ENCODE measurements around the gene SLC25A13.
"Not testable (repeated sequence)": the region's sequence is repeated elsewhere in the genome, so short reads cannot be mapped to it uniquely, and the experiment has no call there.

The SLC25A13 gene

DNA sequence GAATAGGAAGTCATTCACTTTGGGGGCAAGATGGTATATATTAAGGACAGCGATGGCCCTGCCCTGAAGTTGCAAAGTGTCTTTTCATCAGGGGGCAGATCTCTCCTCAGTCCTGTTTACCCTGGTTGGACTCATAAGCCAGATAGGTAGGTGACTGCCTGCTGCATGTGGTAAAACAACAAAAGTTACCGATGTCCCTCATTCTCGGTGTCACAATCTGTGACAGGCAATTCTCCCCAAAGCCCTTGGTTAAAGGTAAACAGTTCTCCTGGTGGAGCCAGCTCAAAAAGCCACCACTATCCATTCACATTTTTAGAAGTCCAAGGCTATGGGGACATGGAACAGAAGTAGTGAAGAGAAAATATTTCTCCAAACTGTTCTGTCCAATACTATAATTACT, 9.9 kb upstream of the SLC25A13 start:
- no peak for ATAC-seq
- H3K36me3 Mint-ChIP-seq: no peaks in the 10 kb centered on the region
- no peaks in the 10 kb centered on the region for H3K9me3 Mint-ChIP-seq
- H3K4me1 Mint-ChIP-seq: no peaks in the 10 kb centered on the region
- H3K27ac Mint-ChIP-seq: no peak overlapping the region
- DNase-seq (ENCODE audit: low spot score in 2 of 2): no peak
- H3K4me3 Mint-ChIP-seq: no peak overlapping the region

DNA sequence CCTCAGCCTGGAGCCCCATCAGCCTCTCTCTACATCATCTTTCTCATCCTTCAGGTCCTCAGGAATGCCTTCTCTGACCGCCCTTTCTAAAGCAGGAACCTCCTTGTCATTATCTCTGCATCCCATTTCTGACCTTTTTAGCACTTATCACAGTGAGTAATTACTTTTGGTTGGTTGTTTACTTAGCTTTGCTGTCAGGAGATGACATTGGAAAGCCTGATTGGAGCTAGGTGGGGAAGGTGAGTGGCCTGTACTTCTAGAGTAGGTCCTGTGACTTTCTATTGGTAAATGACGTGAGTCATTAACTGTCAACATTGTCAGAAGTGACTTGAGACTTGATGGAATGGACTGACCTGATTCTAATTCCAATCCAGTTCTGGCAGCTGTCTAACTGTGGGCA, 9.3 kb upstream of the SLC25A13 start:
- DNase-seq (ENCODE audit: low spot score in 2 of 2): no peak
- Mint-ChIP-seq H3K9me3 (no peaks in the 10 kb centered on the region), H3K4me3 (no peak overlapping the region), H3K27ac (no peak overlapping the region), H3K36me3 (no peaks in the 10 kb centered on the region), H3K4me1 (no peaks in the 10 kb centered on the region)
- ATAC-seq: no peak

DNA sequence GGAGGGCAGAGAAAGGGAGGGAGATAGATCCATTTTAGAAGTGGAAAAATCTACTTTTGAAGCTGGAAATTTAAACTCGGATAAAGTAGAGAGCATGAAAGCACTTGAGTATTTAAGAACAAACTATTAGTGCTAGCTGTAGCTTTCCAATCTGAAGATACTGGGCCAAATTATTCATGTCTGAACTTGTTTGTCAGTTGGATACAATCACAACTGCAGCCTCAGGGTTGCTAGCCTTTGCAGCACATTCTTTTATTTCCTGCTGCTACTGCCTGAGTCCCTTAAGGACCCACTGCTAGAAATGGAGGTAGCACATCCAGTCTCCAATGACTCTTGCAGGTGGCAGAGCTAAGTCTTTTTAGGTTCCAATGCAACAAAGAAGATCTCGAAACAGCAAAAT, 8.3 kb upstream of the SLC25A13 start:
- H3K9me3 Mint-ChIP-seq: no peaks in the 10 kb centered on the region
- no peak overlapping the region for H3K27ac Mint-ChIP-seq
- no peaks in the 10 kb centered on the region for H3K36me3 Mint-ChIP-seq
- no peak for ATAC-seq
- no peak overlapping the region for H3K4me3 Mint-ChIP-seq
- no peak for DNase-seq (ENCODE audit: low spot score in 2 of 2)
- H3K4me1 Mint-ChIP-seq: no peaks in the 10 kb centered on the region

DNA sequence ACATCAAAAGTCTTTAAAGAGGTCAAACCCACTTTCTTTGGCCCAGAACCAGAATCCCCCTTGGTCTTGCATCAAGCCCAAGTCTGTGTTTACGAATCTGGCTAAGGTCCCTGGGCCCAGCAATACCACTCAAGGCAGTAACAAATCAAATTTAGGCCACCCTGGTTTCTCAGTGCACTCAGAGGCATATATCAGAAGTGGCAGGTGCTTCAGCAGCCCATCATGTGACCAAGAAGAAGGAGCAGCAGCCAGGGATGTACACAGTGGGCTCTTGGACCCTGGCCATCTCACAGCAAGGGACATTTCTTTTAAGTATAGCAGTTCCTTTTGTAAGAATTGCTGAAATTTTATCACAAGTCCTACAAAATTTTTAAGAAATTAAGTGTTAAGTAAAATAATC, 7.3 kb upstream of the SLC25A13 start:
- Mint-ChIP-seq H3K27ac (no peak overlapping the region), H3K9me3 (no peaks in the 10 kb centered on the region), H3K4me1 (no peaks in the 10 kb centered on the region), H3K4me3 (no peak overlapping the region), H3K36me3 (no peaks in the 10 kb centered on the region)
- ATAC-seq (no peak), DNase-seq (ENCODE audit: low spot score in 2 of 2) (no peak)

DNA sequence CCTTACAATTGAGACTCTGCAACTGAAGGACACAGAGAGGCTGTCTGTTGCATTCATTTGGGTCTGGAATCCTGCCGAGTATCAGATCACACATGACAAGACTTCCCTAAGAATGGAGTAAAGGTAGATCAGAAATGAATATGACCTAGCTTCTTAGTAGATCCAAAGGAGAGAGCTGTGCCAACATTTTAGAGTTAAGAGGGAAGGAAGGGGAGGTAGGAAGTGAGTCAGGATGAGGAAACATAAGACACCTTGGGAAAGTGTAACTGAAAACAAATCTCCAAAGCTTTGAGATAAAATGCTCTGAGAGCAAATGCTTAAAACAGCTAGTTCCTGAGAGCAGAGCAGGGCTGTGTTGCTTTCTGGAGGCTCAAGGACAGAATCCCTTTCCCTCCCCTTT, 6.1 kb upstream of the SLC25A13 start:
- H3K27ac Mint-ChIP-seq: no peak overlapping the region
- ATAC-seq: no peak
- H3K36me3 Mint-ChIP-seq: no peaks in the 10 kb centered on the region
- H3K9me3 Mint-ChIP-seq: no peaks in the 10 kb centered on the region
- no peak for DNase-seq (ENCODE audit: low spot score in 2 of 2)
- no peak overlapping the region for H3K4me3 Mint-ChIP-seq
- no peaks in the 10 kb centered on the region for H3K4me1 Mint-ChIP-seq

DNA sequence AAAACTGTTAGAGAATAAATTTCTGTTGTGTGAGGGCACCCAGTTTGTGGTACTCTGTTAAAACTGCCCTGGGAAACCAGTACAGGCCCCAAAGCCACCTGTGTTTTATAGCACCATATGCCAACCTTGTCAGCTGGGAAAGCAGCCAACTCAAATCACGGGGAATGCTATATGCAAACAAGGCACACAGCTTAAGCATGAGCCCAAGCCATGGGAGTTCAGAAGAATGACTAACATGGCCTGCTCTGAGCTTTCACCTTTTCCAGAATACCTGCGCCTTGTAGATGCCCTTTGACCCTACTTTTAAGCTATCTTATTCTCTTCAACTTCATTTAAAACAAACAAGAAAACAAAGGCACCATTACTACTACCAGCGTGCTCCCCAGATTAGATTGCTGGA, 5.5 kb upstream of the SLC25A13 start:
- H3K27ac Mint-ChIP-seq: no peak overlapping the region
- H3K36me3 Mint-ChIP-seq: no peaks in the 10 kb centered on the region
- no peaks in the 10 kb centered on the region for H3K9me3 Mint-ChIP-seq
- no peak for ATAC-seq
- DNase-seq (ENCODE audit: low spot score in 2 of 2): no peak
- H3K4me1 Mint-ChIP-seq: no peaks in the 10 kb centered on the region
- no peak overlapping the region for H3K4me3 Mint-ChIP-seq

DNA sequence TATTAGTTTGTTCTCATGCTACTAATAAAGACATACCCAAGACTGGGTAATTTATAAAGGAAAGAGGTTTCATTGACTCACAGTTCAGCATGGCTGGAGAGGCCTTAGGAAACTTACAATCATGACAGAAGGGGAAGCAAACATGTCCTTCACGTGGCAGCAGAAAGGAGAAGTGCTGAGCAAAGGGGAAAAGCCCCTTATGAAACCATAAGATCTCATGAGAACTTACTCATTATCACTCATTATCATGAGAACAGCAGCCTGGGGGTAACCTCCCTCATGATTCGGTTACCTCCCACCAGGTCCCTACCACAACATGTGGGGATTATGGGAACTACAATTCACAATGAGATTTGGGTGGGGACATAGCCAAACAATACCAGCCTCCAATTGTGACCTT, 4.9 kb upstream of the SLC25A13 start:
- H3K4me3 Mint-ChIP-seq; ATAC-seq; H3K27ac Mint-ChIP-seq; DNase-seq (ENCODE audit: low spot score in 2 of 2); H3K4me1 Mint-ChIP-seq; H3K9me3 Mint-ChIP-seq; H3K36me3 Mint-ChIP-seq: not testable (repeated sequence)

DNA sequence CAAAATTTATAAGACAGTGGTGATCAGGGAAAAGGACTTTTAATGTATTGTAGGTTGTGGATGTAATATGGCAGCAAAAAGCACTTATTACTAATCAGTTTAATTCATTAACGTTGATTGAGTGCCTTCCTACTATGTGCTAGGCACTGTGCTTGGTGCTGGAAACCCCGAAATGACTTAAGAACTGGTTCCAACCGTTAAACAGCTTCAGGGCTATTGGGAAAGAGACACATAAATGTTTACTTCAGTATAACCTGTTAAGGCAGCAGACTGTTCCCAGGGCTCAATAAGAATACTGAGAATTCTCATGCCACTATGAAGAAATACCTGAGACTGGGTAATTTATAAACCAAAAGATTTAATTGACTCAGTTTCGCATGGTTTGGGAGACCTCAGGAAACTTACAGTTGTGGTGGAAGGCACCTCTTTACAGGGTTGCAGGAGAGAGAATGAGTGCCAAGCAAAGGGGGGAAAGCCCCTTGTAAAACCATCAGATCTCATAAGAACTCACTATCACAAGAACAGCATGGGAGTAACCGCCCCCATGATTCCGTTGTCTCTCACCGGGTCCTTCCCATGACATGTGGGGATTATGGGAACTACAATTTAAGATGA, 1.1 kb upstream of the SLC25A13 start:
- Mint-ChIP-seq H3K9me3 (no peaks in the 10 kb centered on the region), H3K4me3 (peak overlapping the region; percentile 80), H3K36me3 (peaks cover 6% of the 10 kb centered on the region), H3K27ac (no peak overlapping the region), H3K4me1 (peaks cover 16% of the 10 kb centered on the region)
- ATAC-seq (no peak), DNase-seq (ENCODE audit: low spot score in 2 of 2) (no peak)

DNA sequence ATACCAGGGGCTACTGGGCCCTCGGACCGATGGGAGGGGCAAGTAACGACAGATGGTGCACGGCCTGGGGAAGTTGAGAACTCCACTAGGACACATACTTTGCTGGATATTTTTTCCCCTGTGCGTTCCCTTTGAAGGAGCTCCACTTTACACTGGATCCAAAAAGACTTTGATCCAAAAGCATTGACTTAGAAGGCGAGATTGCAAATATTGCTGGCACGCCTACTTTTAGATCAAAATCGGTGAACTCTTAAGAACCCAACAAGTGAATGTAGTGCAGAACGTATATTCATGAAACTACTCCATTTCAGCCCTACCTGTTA, 436 bp upstream of the SLC25A13 start:
- peak overlapping the region; percentile 80 for H3K4me3 Mint-ChIP-seq
- ATAC-seq: no peak
- no peak for DNase-seq (ENCODE audit: low spot score in 2 of 2)
- H3K4me1 Mint-ChIP-seq: peaks cover 20% of the 10 kb centered on the region
- H3K27ac Mint-ChIP-seq: peak overlapping the region; percentile 92
- peaks cover 6% of the 10 kb centered on the region for H3K36me3 Mint-ChIP-seq
- no peaks in the 10 kb centered on the region for H3K9me3 Mint-ChIP-seq

DNA sequence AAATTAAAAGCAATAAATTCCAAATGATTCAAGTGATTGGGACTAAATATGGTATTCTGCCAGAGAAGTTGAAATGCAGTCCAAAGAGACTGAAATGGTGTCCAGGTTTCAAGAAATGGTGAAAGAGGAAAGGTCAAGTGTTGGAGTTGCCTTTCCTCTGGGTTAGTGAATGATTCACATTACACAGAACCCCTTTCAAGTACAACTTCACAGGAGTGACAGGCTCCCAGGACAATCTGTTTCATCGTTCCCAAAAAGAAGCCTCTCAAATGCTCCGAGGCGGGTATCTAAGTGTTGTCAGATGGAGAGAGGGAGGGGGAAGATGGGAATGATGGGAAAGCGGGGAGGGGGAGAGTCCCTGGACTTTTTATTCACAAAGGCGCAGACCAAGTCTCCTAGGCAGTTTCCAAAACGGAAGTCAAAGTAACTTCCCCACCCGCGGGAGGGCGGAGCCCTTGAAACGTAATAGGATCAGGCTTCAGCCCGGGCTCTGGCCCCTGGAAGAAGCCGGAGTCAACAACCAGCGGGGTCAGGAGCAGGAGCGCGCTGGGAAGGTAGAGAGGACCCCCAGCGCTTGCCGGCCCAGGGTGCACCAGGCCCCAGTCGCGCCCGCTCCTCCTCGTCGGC, 754 bp downstream of the SLC25A13 start:
- Mint-ChIP-seq H3K9me3 (no peaks in the 10 kb centered on the region), H3K27ac (peak overlapping the region; percentile 92), H3K4me1 (peaks cover 20% of the 10 kb centered on the region), H3K4me3 (peak overlapping the region; percentile 80), H3K36me3 (peaks cover 6% of the 10 kb centered on the region)
- DNase-seq (ENCODE audit: low spot score in 2 of 2) (peak in 1 of 2 donors; percentile 77), ATAC-seq (peak; percentile 57)

DNA sequence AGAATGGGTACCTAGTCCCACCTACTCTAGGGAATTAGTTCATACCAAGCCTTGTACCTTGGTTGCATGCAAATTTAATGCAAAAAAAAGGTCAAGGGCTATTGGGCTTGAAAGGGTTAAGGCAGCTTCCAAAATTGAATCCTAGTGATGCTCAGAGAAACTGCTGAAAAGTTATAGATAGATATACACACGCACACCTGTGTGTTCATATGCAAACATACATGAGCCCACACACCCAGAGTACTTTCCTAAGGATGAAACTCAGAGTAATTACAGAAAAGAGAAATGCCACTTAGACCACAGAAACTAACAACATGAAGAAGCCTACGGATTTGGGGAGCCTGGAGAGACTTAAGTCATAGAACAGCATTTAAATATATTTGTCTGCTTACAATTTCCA, 1.5 kb downstream of the SLC25A13 start:
- peak; percentile 78 for ATAC-seq
- Mint-ChIP-seq H3K36me3 (peaks cover 6% of the 10 kb centered on the region), H3K4me1 (peaks cover 20% of the 10 kb centered on the region), H3K4me3 (peak overlapping the region; percentile 80), H3K9me3 (no peaks in the 10 kb centered on the region), H3K27ac (peak overlapping the region; percentile 92)
- DNase-seq (ENCODE audit: low spot score in 2 of 2): no peak

DNA sequence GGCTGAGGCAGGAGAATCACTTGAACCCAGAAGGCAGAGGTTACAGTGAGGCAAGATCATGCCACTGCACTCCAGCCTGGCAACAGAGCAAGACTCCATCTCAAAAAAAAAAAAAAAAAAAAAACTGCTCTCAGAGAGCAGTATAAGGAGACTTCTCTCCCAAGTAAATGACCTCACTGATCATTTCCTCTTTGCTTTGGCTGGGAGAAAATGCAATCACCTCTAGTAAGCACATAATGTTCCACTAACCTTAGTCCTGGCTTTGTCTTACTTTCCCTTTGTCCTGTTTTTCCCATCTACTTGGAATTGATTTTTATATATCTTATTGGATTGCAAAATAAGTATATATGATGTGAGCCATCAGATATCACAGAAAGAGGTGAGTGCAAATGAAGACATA, 2.5 kb downstream of the SLC25A13 start:
- DNase-seq (ENCODE audit: low spot score in 2 of 2) (no peak), ATAC-seq (no peak)
- H3K27ac Mint-ChIP-seq: no peak overlapping the region
- peaks cover 6% of the 10 kb centered on the region for H3K36me3 Mint-ChIP-seq
- peaks cover 26% of the 10 kb centered on the region for H3K4me1 Mint-ChIP-seq
- no peaks in the 10 kb centered on the region for H3K9me3 Mint-ChIP-seq
- H3K4me3 Mint-ChIP-seq: no peak overlapping the region

DNA sequence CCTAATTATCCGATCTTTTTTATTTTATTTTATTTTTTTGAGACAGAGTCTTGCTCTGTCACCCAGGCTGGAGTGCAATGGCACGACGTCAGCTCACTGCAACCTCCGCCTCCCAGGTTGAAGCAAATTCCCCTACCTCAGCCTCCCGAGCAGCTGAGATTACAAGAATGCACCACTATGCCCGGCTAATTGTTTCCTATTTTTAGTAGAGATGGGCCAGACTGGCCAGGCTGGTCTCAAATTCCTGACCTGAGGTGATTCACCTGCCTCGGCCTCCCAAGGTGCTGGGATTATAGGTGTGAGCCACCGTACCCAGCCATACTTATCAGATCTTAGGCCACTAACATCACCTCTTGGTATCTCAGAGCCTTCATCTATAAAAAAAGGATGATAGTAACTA, 4.9 kb downstream of the SLC25A13 start:
- ATAC-seq (no peak), DNase-seq (ENCODE audit: low spot score in 2 of 2) (no peak)
- Mint-ChIP-seq H3K27ac (no peak overlapping the region), H3K4me3 (no peak overlapping the region), H3K36me3 (peaks cover 6% of the 10 kb centered on the region), H3K4me1 (peaks cover 34% of the 10 kb centered on the region), H3K9me3 (no peaks in the 10 kb centered on the region)

DNA sequence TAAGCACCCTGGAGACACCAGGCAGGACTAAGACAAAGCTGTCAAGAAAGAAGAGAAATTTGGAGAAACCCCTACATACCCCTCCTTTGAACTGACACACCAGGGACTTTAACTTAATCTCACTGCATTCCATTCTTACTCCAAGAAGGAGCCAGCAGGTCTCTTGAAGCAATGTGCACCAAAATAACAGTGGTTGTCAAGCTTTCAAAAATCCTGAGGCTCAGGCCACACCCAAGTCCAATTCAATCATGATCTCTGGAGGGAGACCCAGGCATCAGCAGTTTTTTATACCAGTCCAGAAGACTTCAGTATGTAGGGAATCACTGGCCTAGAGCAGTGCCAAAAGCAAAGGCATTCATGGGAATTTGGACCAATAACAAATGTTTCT, 6.8 kb downstream of the SLC25A13 start:
- DNase-seq (ENCODE audit: low spot score in 2 of 2) (no peak), ATAC-seq (no peak)
- H3K4me3 Mint-ChIP-seq: no peak overlapping the region
- no peak overlapping the region for H3K27ac Mint-ChIP-seq
- no peaks in the 10 kb centered on the region for H3K36me3 Mint-ChIP-seq
- H3K9me3 Mint-ChIP-seq: no peaks in the 10 kb centered on the region
- peaks cover 34% of the 10 kb centered on the region for H3K4me1 Mint-ChIP-seq

DNA sequence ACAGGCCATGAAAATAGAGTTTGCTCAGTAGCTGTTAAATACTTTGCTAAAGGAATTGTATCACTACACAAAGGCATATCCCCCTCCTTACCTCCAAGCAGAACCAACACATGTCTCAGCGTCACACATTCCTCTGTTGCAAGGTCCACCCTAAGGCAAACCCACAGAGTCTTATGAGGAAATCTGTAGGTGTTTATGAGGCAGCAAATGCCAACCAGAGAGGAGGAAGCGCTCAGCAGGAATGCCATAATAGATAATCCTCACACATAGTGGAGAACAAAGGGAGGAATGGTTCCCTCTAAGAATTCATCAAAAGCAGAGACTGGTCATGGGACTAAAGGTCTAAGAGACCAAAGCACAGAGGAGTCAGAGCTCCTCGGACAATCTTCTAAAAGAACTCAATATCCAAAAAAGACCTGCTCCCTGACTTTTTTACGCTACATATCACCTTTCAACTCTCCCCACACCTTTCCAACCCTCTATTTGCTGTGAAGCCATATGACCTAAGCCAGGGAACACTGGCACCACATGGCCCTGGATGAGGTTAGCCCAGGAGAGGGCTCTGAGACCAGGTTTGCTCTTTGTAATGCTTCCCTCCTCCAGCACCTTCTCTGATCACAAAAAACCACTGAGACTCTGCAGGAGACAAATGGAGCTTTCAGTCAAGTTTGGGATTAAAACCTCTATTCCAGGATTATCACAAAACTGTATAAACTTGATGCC, 7.3 kb downstream of the SLC25A13 start:
- DNase-seq (ENCODE audit: low spot score in 2 of 2) (no peak), ATAC-seq (no peak)
- H3K4me3 Mint-ChIP-seq: no peak overlapping the region
- H3K36me3 Mint-ChIP-seq: no peaks in the 10 kb centered on the region
- H3K9me3 Mint-ChIP-seq: no peaks in the 10 kb centered on the region
- H3K4me1 Mint-ChIP-seq: peaks cover 39% of the 10 kb centered on the region
- H3K27ac Mint-ChIP-seq: no peak overlapping the region

DNA sequence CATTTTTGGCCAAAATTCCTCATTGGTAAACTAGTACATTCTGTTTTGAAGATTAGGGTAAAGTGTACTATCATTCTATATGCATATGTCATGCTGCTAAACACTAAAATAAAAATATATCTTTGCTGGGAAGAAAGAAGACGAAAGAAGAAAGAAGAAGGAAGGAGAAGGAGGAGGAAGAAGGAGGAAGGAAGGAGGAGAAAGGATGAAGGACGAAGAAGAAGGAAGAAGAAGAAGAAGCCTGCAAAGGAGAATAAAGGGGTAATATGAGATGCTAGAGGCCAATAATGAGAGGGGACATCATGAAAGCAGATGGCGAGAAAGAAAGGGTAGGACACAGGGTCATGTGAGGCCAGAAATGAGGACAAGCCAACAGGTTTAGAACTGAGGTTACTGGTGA, 8.0 kb downstream of the SLC25A13 start:
- ATAC-seq: no peak
- Mint-ChIP-seq H3K36me3 (no peaks in the 10 kb centered on the region), H3K4me3 (no peak overlapping the region), H3K9me3 (no peaks in the 10 kb centered on the region), H3K27ac (no peak overlapping the region), H3K4me1 (peaks cover 43% of the 10 kb centered on the region)
- no peak for DNase-seq (ENCODE audit: low spot score in 2 of 2)
